ENCODE results near the gene SLC2A1. TPM values are rescaled to one million over a fixed set of nuclear protein-coding genes. Genes with fewer than 3 reads are reported as not detected.
A peak's percentile ranks its signal among the peaks of the same experiment; 100 is the strongest.

Gene SLC2A1
- total RNA-seq, 2 donors from 2014 or later, result 13.0 to 17.7 TPM

DNA sequence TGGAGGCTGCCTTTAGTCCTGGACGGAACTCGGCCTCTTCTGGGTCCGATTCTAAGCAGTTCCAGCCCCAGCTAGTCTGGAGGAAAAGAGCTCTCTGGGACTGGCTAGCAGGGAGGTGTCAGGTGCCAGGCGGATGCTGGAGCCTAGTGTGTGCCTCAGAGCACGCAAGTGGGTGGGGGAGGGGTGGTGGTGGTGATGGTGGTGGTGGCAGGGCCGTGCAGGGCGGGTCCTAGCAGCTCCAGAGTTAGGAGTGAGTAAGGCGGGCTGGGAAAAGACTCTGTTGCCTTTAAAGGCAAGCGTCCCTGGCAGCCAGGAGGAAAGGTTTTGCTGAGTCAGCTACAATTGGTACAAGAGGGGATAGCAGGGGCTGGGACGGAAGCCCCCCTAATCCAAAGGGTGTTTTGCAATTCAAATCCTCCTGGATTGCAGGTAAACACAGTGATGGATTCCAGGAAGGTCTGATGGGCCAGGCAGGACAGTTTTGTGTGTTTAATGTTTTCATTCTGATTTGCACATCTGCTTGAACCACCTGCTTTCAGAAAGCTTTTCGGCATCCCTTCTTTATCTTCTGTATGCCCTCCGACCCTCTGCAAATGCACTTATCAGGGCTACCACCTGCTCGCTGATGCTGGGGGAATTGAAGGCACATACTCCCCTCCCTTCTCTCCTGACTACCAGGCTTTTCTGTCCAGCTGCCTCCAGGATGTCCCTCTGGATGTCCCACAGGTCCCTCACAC, 4.1 kb upstream of the SLC2A1 start:
- intact Hi-C loops (cut with DNase I), result no loop called here

GRCh38 chr1:42961312-42962091, 2.8 kb upstream of the SLC2A1 start:
- intact Hi-C loops (cut with DNase I), result no loop called here
- no peak for DNase-seq (ENCODE audit: low spot score)

More for the DNA sequence above, 4.1 kb upstream of the SLC2A1 start:
- DNase-seq (ENCODE audit: low spot score), result no peak

DNA sequence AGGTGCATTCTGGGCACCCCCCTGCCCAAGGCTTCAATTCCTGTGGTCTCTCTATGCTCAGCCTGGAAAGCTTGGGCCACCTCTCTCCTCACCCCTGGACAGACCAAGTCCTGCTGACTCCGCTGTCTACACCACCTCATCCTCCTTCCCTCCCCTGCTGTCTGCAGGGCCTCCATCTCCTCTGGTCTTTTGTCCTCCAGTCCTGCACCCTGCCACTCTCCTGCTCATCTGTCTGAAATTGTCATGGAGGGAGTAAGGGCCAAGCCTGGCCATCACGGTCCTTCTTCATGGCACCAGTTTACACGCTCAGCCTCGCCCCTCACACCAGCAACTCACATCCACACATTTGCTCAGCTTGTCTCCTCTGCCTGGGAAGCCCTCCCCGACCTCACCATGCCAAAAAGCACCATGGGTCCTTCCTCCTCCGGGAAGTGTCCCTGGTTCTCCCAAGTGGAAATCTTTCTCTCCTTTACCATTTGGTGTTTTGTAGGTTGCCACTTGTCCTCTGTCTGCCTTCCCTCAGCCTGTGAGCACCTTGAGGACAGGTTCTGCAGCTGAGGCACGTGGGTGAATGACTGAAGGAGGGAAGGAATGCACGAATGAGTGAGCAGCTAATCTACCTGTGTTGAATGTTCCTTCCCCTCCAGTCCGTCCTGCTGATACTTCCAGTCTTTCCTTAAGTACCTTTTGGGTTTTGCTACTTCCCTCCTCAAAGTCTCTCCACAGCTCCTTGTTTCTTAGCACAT, 2.1 kb upstream of the SLC2A1 start:
- DNase-seq (ENCODE audit: low spot score), result no peak
- intact Hi-C loops (cut with DNase I), result no loop called here

GRCh38 chr1:42960122-42960390, 1.4 kb upstream of the SLC2A1 start:
- intact Hi-C loops (cut with DNase I), result no loop called here
- no peak for DNase-seq (ENCODE audit: low spot score)

DNA sequence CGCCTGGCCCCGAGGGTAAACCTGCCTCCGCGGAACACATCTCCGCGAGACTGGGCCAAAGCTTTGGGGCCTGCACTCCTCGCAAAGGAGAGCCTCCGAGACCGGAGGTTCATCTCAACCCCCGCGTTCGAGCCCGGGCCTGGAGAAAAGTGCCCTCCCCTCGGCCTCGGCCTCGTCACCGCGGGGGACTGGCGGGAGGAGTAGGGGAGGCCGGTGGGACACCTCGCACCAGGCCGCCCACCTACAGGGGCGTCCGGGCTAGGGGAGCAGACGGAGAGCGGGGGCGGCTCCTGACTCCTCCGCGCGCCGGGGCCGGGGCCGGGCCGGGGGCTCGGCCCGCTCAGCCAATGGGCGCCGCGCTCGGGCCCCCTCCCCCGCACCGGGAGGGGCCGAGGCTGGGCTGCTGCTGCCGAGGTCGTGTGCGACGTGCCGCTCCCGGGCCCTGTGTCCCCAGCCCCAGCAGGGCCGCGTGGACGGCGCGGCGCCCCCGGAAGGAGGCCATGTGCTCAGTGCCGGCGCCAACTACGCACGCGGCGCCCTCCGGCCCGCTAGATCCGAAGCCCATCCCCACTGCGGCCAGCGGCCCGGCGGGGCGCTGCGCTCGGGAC, 684 bp downstream of the SLC2A1 start:
- peak; percentile 86 for DNase-seq (ENCODE audit: low spot score)
- intact Hi-C loops (cut with DNase I), result no loop called here

GRCh38 chr1:42957229-42957879, 1.3 kb downstream of the SLC2A1 start:
- intact Hi-C loops (cut with DNase I), result no loop called here
- no peak for DNase-seq (ENCODE audit: low spot score)

- no peak for DNase-seq (ENCODE audit: low spot score)
- intact Hi-C loops (cut with DNase I), result no loop called here
These were observed 1.9 kb downstream of the SLC2A1 start for GRCh38 chr1:42956739-42957138.

DNA sequence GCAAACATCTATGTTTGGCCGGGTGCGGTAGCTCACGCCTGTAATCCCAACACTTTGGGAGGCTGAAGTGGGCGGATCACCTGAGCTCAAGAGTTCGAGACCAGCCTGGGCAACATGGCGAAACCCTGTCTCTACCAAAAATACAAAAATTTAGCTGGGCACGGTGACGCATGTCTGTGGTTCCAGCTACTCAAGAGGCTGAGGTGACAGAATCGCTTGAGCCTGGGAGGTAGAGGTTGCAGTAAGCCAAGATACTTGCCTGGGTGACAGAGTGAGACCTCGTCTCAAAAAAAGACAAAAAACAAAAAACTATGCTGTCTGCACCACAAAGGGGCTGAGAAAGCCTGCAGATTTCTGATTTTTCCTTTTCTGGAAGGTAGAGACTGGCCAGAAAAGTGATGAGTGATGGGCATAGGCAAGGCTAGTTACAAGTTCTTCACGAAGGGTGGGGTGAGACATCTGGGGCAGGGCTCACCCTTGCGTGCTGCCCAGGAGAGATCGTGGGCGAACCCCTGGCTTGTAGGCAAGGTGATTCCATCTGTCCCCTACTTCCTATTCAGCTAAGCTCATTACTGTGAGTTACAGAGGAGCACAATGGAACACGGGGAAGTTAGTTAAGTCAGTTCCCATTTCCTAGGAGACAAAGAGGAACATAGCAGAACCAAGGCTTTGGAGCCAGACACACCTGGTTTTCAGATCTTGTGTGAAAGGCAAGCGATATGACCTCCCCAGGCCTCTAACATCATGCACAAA, 3.2 kb downstream of the SLC2A1 start:
- intact Hi-C loops (cut with DNase I), result no loop called here
- DNase-seq (ENCODE audit: low spot score), result no peak

DNA sequence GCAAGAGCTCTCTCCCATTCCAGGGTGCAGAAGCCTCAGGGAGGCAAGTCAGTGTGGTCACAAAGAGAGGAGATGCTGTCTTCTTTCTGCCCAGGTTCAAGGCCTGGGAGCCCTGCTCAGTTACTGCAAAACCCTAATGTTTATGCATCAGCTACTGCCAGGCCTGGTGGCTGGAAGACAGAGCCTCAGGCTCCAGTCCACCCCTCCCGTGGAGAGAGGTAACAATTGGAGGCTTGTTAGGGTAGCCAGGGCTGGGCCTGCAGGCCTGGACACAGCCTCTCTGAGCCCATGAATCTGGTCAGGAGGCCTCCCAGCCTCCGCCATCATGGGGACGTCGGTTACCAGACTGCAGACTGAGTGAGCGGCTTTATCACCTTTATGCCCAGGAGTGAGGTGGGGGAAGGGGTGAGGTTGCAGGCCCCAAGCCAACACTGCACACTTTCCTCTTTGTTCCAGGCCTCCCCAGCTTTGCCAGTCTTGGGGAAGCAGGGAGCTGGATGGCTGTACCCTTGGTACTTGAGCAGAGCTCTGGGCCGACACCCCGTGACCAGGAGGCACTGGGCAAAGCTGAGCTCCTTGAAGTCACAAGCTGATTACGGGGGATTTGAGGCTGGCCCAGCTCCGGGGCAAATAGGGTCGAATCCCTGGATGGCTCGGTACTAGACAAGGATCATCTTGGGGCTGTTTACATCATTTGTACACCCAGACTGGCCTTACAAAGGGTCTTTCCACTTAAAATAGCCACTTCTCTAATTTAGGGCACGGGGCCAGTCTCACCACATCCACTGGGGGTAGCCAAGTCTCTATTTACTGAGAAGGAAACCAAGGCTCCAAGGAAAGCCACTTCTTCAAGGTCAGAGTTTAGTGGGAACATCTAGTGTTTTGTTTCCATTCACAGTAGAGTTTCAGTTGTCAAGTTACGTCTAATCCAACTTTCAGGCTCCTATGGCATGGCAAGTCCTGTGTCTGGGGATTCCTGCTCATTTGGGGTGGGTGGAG, 5.2 kb downstream of the SLC2A1 start:
- intact Hi-C loops (cut with DNase I), result no loop called here
- no peak for DNase-seq (ENCODE audit: low spot score)

DNA sequence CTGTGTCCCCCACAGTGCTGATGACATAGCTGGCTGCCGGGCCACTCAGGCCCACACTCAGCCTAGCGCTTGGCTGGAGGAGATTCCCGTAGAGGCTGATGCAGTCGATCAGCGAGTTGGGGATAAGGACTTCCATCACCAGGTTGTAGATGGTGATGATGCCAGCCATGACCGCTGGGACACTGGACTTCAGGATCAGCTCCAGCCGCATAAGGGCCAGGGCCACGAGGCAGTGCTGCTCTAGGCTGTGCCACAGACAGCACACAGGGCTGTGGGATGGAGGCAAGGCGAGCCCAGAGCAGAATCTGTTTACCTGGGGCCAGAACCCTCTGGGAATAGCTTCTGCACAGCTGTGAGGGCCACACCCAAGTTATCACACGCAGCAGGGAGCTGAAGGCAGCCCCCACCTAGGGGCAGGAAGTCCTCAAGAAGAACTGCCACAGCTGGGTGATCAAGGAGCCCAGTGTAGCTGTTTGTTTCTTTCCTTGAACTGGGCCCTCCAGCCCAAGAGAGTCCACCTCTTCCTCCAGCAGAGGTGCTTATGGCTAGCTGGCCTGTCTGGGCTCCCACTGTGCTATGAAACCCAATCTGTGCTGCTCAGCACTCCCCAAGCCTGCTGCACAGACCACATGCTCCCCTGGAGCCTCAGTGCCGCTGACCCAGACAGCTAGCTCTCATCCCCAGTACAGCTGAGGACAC, 6.2 kb downstream of the SLC2A1 start:
- intact Hi-C loops (cut with DNase I), result no loop called here

GRCh38 chr1:42951588-42951987, 7.1 kb downstream of the SLC2A1 start:
- DNase-seq (ENCODE audit: low spot score), result no peak
- intact Hi-C loops (cut with DNase I), result no loop called here

More for the DNA sequence above, 6.2 kb downstream of the SLC2A1 start:
- no peak for DNase-seq (ENCODE audit: low spot score)

GRCh38 chr1:42950116-42950481, 8.6 kb downstream of the SLC2A1 start:
- intact Hi-C loops (cut with DNase I), result no loop called here
- no peak for DNase-seq (ENCODE audit: low spot score)

- intact Hi-C loops (cut with DNase I), result no loop called here
- DNase-seq (ENCODE audit: low spot score), result no peak
These were observed 9.2 kb downstream of the SLC2A1 start for GRCh38 chr1:42949312-42950115.

DNA sequence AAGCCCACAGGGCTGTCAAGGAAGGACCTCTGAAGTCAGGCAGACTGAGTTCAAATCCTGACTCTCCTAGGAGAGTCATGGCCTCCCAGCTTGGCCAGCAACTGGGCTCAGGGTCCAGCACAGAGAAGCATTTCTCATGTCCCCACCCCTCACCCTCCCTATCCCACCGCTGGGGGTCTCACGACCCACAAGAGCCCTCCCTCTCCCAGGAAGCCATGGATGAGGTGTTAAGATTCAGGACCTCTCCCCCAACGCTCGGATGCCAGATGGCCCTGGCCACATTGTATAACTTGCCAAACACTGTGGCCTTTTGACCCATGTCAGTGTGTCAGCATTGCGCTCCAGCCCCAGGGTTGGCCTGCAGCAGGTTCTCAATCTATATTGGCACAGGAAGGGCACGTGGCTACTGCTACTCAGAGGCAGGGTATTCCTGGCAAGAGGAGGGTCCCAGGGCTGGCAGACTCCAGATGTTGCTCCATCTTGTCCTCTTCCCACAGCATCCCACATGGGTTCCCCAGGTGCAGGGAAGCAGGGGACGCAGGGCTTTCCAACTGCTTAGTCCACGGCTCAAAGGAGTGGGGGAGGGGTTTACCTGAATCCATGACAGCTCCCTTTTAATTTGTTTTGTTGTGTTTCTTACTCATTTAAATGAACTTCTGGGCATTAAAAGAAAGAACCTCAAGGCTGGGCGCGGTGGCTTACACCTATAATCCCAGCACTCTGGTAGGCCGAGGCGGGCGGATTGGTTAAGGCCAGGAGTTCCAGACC, 10.5 kb downstream of the SLC2A1 start:
- intact Hi-C loops (cut with DNase I), result no loop called here
- DNase-seq (ENCODE audit: low spot score), result no peak

GRCh38 chr1:42947117-42947516, 11.6 kb downstream of the SLC2A1 start:
- intact Hi-C loops (cut with DNase I), result no loop called here

More at GRCh38 chr1:42947117-42947516, 11.6 kb downstream of the SLC2A1 start:
- no peak for DNase-seq (ENCODE audit: low spot score)

All from posterior vena cava (tissue), 2 donors.